ENCODE results near the gene MUCL3.
"Not testable (repeated sequence)": the region's sequence is repeated elsewhere in the genome, so short reads cannot be mapped to it uniquely, and the experiment has no call there.

MUCL3 gene

DNA sequence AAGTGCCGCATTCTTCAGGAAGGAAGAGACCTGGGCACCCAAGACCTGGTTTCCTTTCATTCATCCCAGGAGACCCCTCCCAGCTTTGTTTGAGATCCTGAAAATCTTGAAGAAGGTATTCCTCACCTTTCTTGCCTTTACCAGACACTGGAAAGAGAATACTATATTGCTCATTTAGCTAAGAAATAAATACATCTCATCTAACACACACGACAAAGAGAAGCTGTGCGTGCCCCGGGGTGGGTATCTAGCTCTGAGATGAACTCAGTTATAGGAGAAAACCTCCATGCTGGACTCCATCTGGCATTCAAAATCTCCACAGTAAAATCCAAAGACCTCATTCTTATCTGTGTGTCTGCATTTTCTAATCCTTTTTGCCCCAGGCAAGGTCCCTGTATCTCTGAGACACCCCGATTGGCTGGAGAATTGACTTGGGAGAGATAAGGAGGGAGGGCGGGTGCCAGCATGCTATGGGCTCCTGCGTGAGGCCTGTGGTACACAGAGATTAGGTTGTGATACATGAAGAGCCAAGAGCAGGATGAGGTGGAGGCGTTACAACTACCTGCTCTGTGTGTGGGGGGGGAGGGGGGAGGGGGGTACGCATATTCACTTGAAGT is 47.5 kb downstream of the MUCL3 start:
- no peak for DNase-seq

DNA sequence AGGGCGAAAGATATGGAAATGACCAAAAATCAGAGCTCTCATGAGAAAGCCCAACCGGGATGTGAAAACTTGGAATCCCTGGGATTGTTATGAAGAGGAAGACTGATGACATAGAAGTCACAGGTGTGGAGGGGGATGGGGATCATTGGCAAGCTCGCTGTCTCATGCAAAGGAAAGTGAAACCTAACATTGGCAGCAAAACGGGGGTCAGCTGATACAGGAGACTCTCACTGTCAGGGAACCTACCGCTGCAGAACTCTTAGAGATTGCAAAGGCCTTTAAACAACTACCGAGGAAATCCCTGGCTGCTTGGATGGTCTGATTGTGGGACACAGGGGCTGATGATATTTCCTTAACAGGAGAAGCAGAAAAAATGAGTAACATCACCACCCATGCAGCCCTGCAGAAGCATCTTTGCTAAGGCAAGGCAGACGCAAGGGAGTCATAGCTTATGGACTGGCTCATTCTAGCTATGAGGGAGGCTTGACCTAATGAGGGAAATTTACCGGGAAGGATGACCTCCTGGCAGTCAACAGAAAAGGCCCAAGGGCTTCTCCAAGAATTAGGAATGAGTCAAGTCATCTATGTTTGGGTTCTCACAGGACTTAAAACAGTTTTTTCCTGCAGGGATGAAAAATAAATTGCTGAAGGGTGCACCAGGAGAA is 49.8 kb downstream of the MUCL3 start:
- DNase-seq = peak in 1 of 5 experiments; percentile 58

DNA sequence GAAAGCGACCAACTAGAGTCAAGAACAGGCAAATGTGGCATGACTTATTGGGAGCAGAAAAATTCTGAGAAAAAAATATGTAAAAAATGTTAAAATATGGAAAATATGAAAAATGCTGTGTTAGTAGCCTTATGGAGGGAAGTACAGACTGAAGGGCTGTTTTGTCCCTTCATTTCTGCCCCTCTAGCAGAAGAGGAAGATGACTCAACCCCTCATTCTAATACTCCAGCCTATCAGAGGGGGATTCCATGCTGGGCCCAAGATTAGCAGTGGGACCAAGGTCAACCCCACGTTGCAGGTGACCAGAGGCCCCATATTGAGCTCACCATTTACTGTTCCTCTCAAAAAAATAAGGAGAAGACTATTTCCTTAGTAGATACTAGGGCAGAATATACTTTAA is 51.1 kb downstream of the MUCL3 start:
- DNase-seq = no peak

DNA sequence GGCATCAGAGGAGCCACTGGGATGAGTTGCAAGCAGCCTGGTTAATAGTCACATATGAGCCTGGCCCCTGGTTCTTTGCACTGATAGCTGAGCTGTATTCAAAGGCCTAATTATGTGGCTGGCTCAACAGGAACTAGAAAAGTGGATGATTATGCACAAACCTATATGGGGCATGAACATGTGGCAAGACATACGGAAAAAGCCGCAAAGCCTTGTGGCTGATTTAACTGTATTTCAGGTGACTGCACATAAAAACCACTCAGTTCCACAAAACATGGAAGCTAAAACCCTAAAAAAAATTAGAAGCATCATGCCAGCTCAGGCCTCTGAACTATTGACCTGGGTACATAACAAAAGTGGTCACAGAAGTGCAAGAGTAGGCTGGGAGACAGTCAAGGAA is 56.5 kb downstream of the MUCL3 start:
- DNase-seq = no peak

DNA sequence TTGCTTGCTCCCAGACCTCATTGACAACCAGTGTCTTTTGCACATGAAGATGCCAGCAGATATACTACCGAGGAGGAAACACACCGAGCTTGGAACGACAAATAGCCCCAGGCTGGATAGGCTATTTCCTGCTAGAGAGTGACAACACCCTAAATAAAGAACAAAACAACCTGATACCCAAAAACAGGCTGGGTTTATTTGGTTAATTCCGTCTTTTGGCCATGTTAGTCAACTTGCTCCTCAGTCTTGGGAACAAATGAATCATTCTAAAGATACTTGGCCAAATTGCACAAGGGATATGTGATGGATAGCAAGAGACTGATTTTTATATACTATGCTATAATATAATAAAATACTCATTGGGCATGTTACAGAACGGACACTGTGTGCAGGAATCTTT is 58.0 kb downstream of the MUCL3 start:
- no peak for DNase-seq

DNA sequence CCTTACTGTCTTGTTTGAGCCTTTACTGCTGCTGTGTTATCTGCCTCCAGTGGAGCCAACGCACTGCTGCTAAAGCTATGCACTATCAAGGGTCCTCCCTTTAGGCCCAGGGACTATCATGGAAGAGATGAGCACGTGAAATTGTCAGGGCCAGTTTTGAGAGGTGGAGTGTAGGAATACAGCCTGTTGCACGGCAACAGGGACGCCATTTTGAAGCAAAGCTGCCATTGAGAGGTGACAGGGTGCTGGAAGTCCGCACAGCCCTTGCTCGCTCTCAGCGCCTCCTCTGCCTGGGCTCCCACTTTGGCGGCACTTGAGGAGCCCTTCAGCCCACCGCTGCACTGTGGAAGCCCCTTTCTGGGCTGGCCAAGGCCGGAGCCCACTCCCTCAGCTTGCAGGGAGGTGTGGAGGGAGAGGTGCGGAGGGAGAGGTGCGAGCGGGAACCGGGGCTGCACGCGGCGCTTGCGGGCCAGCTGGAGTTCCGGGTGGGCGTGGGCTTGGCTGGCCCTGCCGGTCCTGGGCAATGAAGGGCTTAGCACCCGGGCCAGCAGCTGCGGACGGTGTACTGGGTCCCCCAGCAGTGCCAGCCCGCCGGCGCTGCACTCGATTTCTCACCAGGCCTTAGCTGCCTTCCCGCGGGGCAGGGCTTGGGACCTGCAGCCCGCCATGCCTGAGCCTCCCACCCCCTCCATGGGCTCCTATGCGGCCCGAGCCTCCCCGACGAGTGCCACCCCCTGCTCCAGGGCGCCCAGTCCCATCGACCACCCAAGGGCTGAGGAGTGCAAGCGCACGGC is 59.5 kb downstream of the MUCL3 start:
- DNase-seq = not testable (repeated sequence)

DNA sequence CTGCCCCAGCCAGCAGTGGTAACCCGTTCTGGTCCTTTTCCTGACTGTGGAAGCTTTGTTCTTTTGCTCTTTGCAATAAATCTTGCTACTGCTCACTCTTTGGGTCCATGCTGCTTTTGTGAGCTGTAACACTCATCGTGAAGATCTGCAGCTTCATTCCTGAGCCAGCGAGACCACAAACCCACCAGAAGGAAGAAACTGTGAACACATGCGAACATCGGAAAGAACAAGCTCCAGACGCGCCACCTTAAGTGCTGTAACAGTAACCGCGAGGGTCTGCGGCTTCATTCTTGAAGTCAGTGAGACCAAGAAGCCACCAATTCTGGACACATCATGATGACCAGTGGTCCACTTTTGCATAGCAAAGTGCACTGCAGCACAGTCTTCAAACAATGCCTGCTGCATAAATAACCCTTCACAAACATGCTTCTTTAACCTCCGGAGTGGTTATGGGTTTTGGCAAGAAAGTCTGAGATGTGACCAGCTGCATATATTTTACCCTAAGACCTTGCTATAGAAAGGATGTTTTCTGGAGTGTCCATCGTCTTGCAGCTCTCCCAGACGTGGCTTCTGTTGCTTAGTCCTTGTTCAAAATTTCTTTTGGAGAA is 60.6 kb downstream of the MUCL3 start:
- DNase-seq = no peak

DNA sequence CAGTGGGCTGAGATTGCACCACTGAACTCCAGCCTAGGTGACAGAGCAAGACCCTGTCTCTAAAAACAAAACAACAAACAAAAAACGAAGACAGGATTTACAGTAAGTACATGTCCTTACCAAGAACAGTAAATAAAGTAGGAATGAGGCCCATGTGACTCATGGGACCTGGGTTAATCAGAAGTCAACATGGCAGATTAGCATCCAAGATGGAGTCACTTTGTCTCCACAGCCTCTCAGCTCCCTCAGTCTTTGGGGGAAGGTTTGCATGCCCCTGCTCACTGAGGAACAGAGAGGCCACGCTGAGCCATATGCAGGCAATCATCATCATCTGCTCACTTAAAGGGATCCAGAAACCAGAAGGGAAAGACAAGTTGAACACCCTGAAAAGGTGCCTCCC is 61.7 kb downstream of the MUCL3 start:
- DNase-seq = no peak

Data from T-helper 2 cell (primary cell).